HTR-8/SVneo (cell line): ENCODE data around the gene ZNF678.

Experiments
- DNase-seq: peaks from one replicate; pipeline ENCODE4 v3.0.0; 2011; ENCODE audit warnings: low spot score, mixed read lengths; ENCODE audit not compliant: insufficient read length
- FAIRE-seq: peaks from 2 replicates; lab custom pipeline; 2011; peaks lifted over from hg19 to GRCh38; lab: Jason Lieb, UNC

The ZNF678 gene

GRCh38 chr1:227563324-227564201, at the start of gene ZNF678:
Gene ZNF678, plus strand, starts transcription at chr1:227563556. Its CDS starts 87,436 bp downstream, at chr1:227650992.
- peak; percentile 99 for DNase-seq
- FAIRE-seq: peak; percentile 51

GRCh38 chr1:227518876-227519275, 44.5 kb upstream of the ZNF678 start:
- DNase-seq (no peak), FAIRE-seq (no peak)

- FAIRE-seq: no peak
These were observed 41.6 kb upstream of the ZNF678 start for GRCh38 chr1:227521782-227522181.

GRCh38 chr1:227526524-227526923, 36.8 kb upstream of the ZNF678 start:
- no peak for FAIRE-seq
- no peak for DNase-seq

More at GRCh38 chr1:227521782-227522181, 41.6 kb upstream of the ZNF678 start:
- DNase-seq: no peak

GRCh38 chr1:227532019-227532619, 31.2 kb upstream of the ZNF678 start:
- DNase-seq (no peak), FAIRE-seq (no peak)

- DNase-seq (no peak), FAIRE-seq (peak; percentile 9)
These were observed 22.9 kb upstream of the ZNF678 start for GRCh38 chr1:227540170-227541098.

GRCh38 chr1:227541129-227541528, 22.2 kb upstream of the ZNF678 start:
- DNase-seq (no peak), FAIRE-seq (no peak)

GRCh38 chr1:227541796-227542152, 21.6 kb upstream of the ZNF678 start:
- FAIRE-seq (no peak), DNase-seq (no peak)

GRCh38 chr1:227542153-227543120, 20.9 kb upstream of the ZNF678 start:
- FAIRE-seq: peak; percentile 57
- DNase-seq: peak; percentile 70

- DNase-seq: no peak
- FAIRE-seq: no peak
These were observed 19.9 kb upstream of the ZNF678 start for GRCh38 chr1:227543283-227544066.

- DNase-seq (no peak), FAIRE-seq (no peak)
These were observed 19.0 kb upstream of the ZNF678 start for GRCh38 chr1:227544067-227545050.

- no peak for FAIRE-seq
- no peak for DNase-seq
These were observed 18.0 kb upstream of the ZNF678 start for GRCh38 chr1:227545361-227545760.

GRCh38 chr1:227546059-227546458, 17.3 kb upstream of the ZNF678 start:
- FAIRE-seq: no peak

GRCh38 chr1:227546598-227547309, 16.6 kb upstream of the ZNF678 start:
- FAIRE-seq: no peak

More at GRCh38 chr1:227546059-227546458, 17.3 kb upstream of the ZNF678 start:
- no peak for DNase-seq

GRCh38 chr1:227547310-227548118, 15.8 kb upstream of the ZNF678 start:
- FAIRE-seq: no peak

More at GRCh38 chr1:227546598-227547309, 16.6 kb upstream of the ZNF678 start:
- DNase-seq: no peak

GRCh38 chr1:227548119-227548397, 15.3 kb upstream of the ZNF678 start:
- no peak for DNase-seq
- FAIRE-seq: no peak

More at GRCh38 chr1:227547310-227548118, 15.8 kb upstream of the ZNF678 start:
- no peak for DNase-seq
